AG04450 (cell line): Measurements from ENCODE around the gene RPTOR. TPM values are rescaled to one million over a fixed set of nuclear protein-coding genes. Genes with fewer than 3 reads are reported as not detected.

Source experiments
- CTCF ChIA-PET: fragments of 300-600, 350-600 bp; formaldehyde crosslinking; extraction: SDS; loops from one replicate; lab custom pipeline; 2022; ENCODE audit warnings: antibody characterized with exemption, inconsistent platforms; lab: Charles Lee
- POLR2A ChIA-PET: fragments of 350-600 bp; formaldehyde crosslinking; extraction: SDS; loops from one replicate; lab custom pipeline; 2021; ENCODE audit warnings: antibody characterized with exemption, inconsistent platforms; lab: Yijun Ruan, JAX
- DNase-seq: peaks from one replicate; pipeline ENCODE4 v3.0.0-alpha.2; 2011; ENCODE audit warnings: low read depth, low spot score
- H3K27ac ChIP-seq: one replicate; pipeline ENCODE4 v1.5.1; 2012; ENCODE audit warnings: low read depth, low read length, control low read depth
- H3K27me3 ChIP-seq: one replicate; pipeline ENCODE4 v1.6.0; 2012; ENCODE audit warnings: low read length; ENCODE audit not compliant: control insufficient read depth, insufficient read depth
- H3K4me3 ChIP-seq: 2 replicates; pipeline ENCODE4 v1.5.1; 2011; ENCODE audit warnings: mild to moderate bottlenecking, low read depth, low read length, control low read depth
- H3K9me3 ChIP-seq: 2 replicates; pipeline ENCODE4 v1.5.1; 2012; ENCODE audit warnings: low read length; ENCODE audit not compliant: control insufficient read depth, insufficient read depth
- polyA plus RNA-seq: library from polyadenylated mRNA; depleted of rRNA; stranded (reverse); fragments of >200 nt; gene quantifications from 2 replicates; pipeline ENCODE4 v1.2.3, GENCODE V29; 2011
- TF ChIP-seq, protein P1 (sequence below): IDR thresholded peaks from 2 replicates; pipeline ENCODE4 v1.5.1; 2011; ENCODE audit warnings: low read depth, low read length, control low read depth, inconsistent platforms

The RPTOR gene
- polyA plus RNA-seq, 1 experiment, result 6.2 TPM

DNA sequence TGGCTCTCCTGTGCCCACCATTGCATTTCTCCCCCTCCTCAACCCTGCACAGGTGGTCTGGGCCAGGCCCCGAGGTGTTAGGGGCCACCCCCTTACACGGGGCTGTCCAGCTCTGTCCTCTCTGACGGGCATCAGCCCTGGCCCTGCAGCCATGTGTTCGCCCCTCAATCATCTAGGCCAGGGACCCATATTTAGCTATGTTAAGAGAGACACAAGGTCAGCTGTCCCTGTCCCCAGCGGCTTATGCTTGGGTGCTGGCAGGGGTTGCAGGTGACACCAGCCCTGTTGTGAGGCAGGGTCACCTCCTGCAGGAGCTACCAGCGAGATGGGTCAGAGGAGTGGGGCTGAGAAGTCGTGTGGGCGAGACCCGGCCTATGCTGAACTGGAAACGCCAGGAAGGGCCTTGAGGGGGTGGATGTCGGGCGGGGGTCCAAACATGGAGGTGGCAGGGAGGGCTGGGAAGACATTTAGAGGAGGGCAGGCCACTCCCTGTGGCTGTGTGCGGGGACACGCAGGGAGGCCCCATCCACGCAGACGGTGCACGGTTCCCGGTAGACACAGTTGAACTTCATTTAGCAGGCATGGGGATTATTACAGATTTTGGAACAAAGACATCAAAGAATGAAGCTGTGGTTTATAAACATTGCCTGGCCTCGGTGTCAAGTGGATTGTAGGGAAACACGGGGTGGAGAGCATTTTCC lies 313.8 kb downstream of the RPTOR start:
- POLR2A ChIA-PET, result interaction anchor here (1.1 kb wide), 1 partner anchor 25 kb away, joined by 6 read pairs; no protein-coding TSS in a partner anchor
- H3K9me3 ChIP-seq, result peaks cover 8% of the 10 kb centered on the region
- H3K4me3 ChIP-seq, result no peak overlapping the region
- peak overlapping the region; percentile 85 for H3K27ac ChIP-seq
- CTCF ChIA-PET, result interaction anchor here (0.7 kb wide), 1 partner anchor 339 kb away, joined by 6 read pairs; no protein-coding TSS in a partner anchor
- H3K27me3 ChIP-seq, result no peaks in the 10 kb centered on the region
- TF ChIP-seq, protein P1, sequence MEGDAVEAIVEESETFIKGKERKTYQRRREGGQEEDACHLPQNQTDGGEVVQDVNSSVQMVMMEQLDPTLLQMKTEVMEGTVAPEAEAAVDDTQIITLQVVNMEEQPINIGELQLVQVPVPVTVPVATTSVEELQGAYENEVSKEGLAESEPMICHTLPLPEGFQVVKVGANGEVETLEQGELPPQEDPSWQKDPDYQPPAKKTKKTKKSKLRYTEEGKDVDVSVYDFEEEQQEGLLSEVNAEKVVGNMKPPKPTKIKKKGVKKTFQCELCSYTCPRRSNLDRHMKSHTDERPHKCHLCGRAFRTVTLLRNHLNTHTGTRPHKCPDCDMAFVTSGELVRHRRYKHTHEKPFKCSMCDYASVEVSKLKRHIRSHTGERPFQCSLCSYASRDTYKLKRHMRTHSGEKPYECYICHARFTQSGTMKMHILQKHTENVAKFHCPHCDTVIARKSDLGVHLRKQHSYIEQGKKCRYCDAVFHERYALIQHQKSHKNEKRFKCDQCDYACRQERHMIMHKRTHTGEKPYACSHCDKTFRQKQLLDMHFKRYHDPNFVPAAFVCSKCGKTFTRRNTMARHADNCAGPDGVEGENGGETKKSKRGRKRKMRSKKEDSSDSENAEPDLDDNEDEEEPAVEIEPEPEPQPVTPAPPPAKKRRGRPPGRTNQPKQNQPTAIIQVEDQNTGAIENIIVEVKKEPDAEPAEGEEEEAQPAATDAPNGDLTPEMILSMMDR, result no peak
- no peak for DNase-seq

DNA sequence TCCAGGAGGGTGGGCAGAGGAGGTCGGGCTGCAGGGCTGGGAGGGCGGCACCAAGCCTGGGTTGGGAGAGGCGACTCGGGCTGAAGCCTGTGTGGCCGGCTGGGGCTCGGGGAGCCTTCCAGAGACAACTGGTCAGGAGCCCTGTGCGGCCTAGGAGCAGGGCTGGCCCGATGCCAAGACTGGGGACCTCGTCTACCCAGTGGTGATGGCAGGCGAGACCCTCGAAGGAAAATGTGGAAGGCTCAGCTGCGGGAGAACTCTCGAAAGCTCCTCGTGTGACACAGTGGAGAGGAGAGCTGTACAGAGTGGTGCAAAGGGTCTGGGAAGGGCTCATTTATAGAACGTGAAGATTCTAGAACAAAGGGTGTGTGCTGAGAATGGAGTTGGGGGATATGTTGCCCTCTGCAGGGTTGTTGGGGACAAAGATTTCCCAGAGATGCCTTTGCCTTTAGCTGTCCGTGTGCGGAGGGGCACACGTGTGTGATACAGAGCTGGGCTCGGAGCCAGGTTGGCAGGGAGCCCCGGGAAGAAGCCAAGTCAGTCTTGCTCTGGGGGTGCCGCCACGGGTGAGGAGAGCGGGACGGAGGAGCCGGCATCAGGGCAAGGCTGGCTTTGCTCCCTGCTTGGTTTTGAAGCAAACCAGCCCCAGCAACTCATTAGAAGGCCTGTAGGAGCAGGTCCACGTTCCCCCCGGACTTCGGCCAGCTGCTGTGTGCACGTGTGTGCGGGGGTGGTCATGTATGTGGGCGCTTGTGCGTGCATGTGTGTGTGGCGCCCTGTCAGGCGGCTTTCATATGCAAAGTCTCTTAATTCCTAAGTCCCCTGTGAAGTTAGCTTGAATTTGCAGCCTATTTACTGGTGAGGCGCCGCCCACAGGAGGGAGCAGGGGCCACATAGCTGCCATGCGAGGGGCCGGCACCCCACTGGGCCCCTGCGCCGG lies 314.6 kb downstream of the RPTOR start:
- Histone ChIP-seq H3K4me3 (no peak overlapping the region), H3K9me3 (peaks cover 11% of the 10 kb centered on the region), H3K27me3 (no peaks in the 10 kb centered on the region), H3K27ac (peak overlapping the region; percentile 85)
- peak; percentile 85 for DNase-seq
- CTCF ChIA-PET, result interaction anchor here (0.9 to 1.2 kb wide), 3 partner anchors 14 to 284 kb away, joined by 3 to 4 read pairs (median 3); no protein-coding TSS in a partner anchor
- POLR2A ChIA-PET, result interaction anchor here (1.1 kb wide), 1 partner anchor 26 kb away, joined by 6 read pairs; no protein-coding TSS in a partner anchor
- TF ChIP-seq, protein P1, result peak; percentile 36; the same call in 1 of the 2 replicates

DNA sequence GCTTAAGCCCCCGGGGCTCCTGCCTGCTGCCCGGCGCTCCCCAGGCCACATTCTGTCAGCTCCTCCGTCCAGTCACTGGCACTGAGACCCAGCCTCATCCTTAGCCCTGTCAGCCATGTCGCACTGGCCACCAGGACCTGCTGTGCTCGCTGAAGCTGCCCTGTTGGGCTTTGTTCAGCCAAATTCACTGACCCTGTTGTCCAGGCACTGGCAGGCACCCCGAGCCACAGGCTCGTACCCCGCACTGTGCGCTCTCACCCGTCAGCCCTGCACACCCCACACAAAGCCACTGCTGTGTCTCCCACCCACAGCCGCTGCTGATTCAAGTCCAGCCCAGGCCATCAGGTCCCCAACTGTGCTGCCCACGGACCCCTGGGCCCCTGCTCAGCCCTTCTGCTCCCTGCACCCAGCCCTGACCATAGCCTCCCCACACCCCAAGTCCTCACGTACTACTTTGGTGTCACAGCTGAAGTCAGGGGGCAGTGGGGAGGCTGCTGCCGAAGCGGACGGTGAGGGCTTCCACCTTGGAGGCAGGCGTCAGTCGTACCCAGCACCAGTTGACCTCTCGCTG lies 315.5 kb downstream of the RPTOR start:
- Histone ChIP-seq H3K27ac (no peak overlapping the region), H3K27me3 (no peaks in the 10 kb centered on the region), H3K4me3 (no peak overlapping the region), H3K9me3 (peaks cover 11% of the 10 kb centered on the region)
- POLR2A ChIA-PET, result no interaction called here
- CTCF ChIA-PET, result interaction anchor here (0.9 to 1.2 kb wide), 3 partner anchors 13 to 285 kb away, joined by 3 to 4 read pairs (median 3); no protein-coding TSS in a partner anchor
- no peak for DNase-seq
- TF ChIP-seq, protein P1, result no peak

DNA sequence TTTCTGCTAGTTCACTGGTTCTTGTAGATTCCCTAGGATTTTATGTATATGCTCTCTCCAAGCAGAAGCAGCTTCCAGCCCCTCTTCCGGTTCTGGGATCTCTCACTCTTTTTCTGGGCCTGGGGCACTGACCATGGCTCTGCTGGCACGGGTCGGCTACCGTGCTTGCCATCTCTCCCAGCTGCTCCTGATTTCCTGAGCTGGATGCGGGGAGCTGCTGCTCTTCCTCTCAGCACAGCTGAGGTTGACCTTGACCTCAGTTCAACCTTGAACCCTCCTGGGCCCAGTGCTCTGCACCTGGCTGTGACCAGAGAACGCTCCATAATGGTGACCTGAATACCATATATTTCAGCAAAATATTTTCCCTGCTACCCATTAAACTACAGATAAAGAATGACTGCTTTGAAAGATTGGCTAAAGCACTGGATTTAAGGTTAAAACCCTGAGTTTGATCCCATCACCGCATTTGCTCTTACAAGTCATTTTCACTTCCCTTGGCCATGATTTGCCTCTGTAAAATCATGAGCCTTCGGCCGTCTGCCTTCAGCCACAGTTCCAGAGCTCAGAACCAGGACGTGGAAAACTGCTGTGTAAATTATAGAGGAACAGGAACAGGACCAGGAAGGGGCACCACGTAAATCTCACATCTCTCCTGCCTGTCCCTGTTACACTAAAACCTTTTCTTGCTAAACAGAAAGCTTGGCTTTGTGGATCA lies 316.2 kb downstream of the RPTOR start:
- DNase-seq, result no peak
- ChIA-PET CTCF (no interaction called here), POLR2A (no interaction called here)
- peaks cover 11% of the 10 kb centered on the region for H3K9me3 ChIP-seq
- no peaks in the 10 kb centered on the region for H3K27me3 ChIP-seq
- TF ChIP-seq, protein P1, result no peak
- no peak overlapping the region for H3K27ac ChIP-seq
- H3K4me3 ChIP-seq, result no peak overlapping the region
